GM06990 (cell line): ENCODE measurements around the gene NFIA.

Experiments used
- DNase-seq: peaks from one replicate; pipeline ENCODE4 v3.0.0-alpha.2; 2011; ENCODE audit not compliant: insufficient read length; ENCODE audit errors: extremely low read depth
- H3K27me3 ChIP-seq: replicated peaks from 2 replicates; pipeline ENCODE4 v1.6.0; 2011; ENCODE audit warnings: low read length; ENCODE audit not compliant: control insufficient read depth, insufficient read depth
- H3K36me3 ChIP-seq: 2 replicates; pipeline ENCODE4 v1.5.1; 2011; ENCODE audit warnings: low read length; ENCODE audit not compliant: control insufficient read depth, insufficient read depth
- H3K4me3 ChIP-seq: replicated peaks from 2 replicates; pipeline ENCODE4 v1.5.1; 2011; ENCODE audit warnings: low read depth, mild to moderate bottlenecking, control low read depth, low read length
- TF ChIP-seq, protein P1 (sequence below): IDR thresholded peaks from 2 replicates; pipeline ENCODE4 v1.5.1; 2011; ENCODE audit warnings: low read length, control low read depth, mild to moderate bottlenecking, inconsistent platforms; ENCODE audit not compliant: insufficient read depth, poor library complexity, severe bottlenecking

NFIA gene

GRCh38 chr1:61255358-61255703 lies 173.0 kb downstream of the NFIA start:
- TF ChIP-seq, protein P1, sequence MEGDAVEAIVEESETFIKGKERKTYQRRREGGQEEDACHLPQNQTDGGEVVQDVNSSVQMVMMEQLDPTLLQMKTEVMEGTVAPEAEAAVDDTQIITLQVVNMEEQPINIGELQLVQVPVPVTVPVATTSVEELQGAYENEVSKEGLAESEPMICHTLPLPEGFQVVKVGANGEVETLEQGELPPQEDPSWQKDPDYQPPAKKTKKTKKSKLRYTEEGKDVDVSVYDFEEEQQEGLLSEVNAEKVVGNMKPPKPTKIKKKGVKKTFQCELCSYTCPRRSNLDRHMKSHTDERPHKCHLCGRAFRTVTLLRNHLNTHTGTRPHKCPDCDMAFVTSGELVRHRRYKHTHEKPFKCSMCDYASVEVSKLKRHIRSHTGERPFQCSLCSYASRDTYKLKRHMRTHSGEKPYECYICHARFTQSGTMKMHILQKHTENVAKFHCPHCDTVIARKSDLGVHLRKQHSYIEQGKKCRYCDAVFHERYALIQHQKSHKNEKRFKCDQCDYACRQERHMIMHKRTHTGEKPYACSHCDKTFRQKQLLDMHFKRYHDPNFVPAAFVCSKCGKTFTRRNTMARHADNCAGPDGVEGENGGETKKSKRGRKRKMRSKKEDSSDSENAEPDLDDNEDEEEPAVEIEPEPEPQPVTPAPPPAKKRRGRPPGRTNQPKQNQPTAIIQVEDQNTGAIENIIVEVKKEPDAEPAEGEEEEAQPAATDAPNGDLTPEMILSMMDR = no peak
- Histone ChIP-seq H3K27me3 (no peaks in the 10 kb centered on the region; the same call in 1 of the 2 replicates), H3K4me3 (no peak overlapping the region), H3K36me3 (no peaks in the 10 kb centered on the region)
- DNase-seq = no peak

DNA sequence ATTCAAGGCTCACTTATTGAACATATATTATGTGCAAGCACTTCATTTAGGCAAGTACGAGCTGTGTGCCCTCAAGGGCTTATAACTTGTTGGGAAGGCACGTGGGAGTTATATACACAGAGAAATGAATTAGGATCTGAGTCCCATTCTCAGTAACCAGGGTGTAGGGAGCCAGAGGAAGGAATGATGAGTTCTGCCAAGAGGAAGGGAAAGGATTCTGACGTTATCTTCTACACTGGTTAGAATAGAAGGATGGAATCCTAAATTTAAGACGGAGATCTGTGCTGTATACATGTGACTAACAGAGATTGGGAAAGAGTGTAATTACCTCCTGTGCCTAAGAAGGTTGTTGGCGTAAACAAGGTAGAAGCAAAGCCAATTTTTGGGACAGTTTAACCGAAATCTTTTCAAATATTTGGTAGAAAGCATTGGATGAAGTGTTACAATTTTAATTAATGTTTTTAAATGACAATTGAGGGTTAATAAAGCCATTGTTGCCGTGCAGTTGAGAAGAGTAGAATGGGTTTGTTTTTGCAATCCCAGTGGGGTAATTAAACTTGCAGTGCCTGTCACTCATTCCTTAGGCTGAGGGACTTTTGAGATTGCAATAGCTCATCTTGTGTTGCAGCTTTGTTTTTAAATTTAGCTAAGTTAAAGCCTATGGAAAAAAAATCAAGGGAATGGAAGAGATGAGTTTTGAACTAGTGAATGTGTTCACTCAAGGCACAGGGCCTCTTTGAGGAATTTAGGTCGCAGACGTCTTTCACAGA lies 177.2 kb downstream of the NFIA start:
- DNase-seq = no peak
- H3K4me3 ChIP-seq = no peak overlapping the region
- H3K36me3 ChIP-seq = no peaks in the 10 kb centered on the region
- no peaks in the 10 kb centered on the region; the same call in 1 of the 2 replicates for H3K27me3 ChIP-seq
- TF ChIP-seq, protein P1 = no peak

GRCh38 chr1:61260171-61260570 lies 177.8 kb downstream of the NFIA start:
- TF ChIP-seq, protein P1 = no peak
- DNase-seq = no peak
- no peak overlapping the region for H3K4me3 ChIP-seq
- H3K36me3 ChIP-seq = no peaks in the 10 kb centered on the region
- H3K27me3 ChIP-seq = no peaks in the 10 kb centered on the region; the same call in 1 of the 2 replicates

DNA sequence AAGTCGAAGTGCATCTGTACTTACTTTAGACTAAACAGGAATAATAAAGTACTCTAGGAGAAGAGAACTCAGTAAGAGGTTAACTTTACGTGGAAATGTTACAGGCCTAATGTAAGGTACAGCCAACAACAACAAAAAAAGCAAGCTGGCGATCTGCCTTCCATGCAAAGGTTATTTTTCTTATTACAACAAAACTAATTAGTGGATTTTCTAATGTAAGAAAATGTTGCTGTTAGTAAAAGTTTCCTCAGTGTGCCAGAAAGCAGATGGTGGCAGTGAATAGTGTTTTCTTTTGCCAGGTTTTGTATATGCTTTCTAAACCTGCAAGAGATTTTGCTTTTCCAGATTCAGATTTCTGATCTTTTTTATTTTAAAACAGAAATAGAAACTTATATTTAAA lies 179.2 kb downstream of the NFIA start:
- no peak for DNase-seq
- H3K4me3 ChIP-seq = no peak overlapping the region
- no peaks in the 10 kb centered on the region; the same call in 1 of the 2 replicates for H3K27me3 ChIP-seq
- H3K36me3 ChIP-seq = no peaks in the 10 kb centered on the region
- TF ChIP-seq, protein P1 = no peak

GRCh38 chr1:61263905-61264824 lies 181.8 kb downstream of the NFIA start:
- DNase-seq = no peak
- TF ChIP-seq, protein P1 = no peak
- Histone ChIP-seq H3K36me3 (no peaks in the 10 kb centered on the region), H3K4me3 (no peak overlapping the region), H3K27me3 (no peaks in the 10 kb centered on the region; the same call in 1 of the 2 replicates)
